Measurements from ENCODE around the gene DNAI1.
A peak's percentile ranks its signal among the peaks of the same experiment; 100 is the strongest.

Gene DNAI1

DNA sequence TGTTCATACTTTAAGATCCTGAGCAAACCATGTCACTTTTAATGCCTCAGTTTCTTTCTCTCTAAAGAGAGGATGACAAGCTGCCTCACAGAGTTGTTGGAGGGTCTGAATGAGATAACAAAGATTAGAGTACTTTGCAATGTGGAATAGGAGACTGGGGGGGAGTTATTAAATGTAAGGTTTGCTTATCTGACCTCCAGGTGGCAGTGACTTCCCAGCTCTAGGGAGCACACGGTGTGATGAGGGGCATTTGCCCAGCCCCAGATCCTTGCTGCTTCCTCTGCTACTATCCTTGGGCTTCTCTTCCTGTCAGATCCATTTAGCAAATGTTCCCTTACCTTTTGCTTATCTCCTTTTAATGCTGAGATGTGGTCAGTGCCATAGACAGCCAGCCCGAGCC is 33.4 kb downstream of the DNAI1 start:
- no peak for DNase-seq

DNA sequence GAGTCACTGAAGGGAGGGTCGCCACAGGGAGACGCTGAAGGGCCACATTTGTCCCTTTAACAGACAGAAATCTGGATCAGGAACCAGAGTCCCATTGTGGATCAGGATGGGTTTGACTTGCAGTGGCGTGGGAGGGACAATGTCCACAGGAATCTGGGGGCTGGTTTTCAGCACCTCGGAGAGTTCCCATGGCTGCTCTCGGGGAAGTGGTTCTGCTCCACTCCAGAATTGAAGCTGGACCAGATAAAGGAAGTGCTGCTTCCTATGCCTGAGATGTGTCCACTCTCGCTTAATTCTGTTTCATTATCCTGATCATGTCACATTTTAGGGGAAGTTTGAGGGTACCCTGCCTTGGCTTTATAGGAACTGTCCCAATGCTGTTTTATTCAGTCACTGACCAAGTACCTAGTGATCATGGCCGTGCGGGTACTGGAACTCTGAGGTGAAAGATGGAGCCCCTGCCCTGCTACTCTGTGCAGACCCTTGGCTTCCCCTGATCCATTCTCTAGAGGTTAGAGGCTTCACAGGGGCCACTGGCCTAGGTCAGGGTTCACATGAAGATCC is 35.4 kb downstream of the DNAI1 start:
- no peak for DNase-seq

DNA sequence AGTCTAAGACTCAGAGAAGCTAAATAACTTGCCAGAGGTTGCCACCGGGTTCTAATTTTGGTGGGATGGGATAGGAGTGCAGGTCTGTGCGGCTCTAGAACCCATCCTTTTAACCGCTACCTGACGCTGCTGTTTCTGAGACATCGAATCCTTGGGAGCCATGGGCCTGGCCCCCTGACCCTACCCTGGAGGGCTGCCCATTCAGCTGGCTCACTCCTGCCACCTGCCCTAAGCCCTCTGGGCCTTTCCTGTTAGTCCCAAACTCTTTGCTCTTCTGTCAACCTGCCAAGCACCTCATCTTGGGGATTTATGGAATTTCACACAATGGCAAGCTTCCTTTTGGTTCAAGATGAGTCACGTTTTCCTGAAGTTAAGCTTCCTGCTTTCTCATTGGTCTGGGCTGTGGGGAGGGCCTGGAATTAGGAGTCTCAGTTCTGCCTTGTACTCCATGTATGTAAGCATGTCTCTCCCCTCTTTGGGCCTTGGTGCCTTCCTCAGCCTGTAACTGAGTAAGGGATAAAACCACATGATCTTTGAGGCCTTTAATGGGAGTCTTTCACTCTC is 37.6 kb downstream of the DNAI1 start:
- no peak for DNase-seq

DNA sequence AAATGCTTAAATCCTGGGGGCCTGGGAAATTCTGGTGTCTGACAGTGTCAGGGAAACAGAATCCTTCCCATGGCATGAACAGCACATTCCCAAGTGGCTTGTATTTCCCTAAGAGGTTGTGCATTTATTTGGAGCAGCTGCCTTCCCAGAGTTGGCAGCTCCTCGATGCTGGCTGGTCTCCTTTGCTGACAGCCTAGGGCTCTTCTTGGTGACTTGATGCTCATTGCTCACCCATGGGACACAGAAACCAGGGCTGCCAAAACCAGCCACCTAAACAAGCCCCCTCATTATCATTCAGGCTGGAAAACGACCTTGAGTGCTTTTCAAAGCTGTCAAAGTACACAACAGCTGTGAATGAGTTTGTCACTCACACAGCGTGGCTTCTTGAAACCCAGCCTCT is 39.9 kb downstream of the DNAI1 start:
- DNase-seq, result no peak

DNA sequence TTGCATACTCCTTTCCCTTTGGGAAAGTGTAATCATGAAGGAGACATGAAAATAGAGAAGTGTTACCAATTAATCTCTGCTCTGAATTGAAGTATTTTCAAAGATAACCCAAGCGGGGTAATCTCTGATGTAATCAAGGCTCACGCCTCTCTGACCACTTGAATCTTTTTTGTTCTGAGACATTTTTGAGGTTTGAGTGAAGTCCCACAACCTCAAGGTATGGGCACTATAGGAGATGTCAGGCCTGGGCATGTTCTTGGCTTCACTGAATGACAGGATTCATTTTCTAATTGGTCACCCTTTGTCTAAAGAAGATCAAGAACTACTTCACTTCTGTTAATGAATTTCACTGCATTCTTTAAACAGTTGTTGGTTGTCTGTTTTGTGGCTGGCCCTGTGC is 40.5 kb downstream of the DNAI1 start:
- no peak for DNase-seq

DNA sequence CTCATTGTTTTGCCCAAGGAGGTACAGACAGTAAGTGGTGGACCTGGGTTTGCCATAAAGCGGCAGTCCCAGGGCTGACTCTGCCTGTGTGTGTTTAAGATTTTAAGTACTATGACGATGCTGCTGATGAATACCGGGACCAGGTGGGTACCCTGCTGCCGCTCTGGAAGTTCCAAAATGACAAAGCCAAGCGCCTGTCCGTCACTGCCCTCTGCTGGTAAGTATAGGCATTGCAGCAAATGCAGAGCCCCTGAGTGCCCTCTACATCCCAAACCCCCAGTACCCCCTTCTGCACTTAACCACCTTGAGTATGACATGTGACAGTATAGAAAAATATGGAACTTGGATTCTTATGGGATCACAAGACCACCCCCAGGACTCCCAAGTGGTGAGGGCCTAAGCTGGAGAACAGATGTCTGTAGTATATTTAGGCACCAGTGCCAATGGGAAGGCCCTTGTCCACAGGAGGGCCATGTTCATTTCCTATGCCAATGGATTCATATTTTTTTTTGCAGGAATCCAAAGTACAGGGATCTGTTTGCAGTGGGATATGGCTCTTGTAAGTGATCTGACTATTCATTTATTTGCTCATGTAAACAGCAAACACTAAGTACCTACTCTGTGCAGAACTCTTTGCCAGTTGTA is 42.1 kb downstream of the DNAI1 start:
- peak; percentile 28 to 44 for DNase-seq

DNA sequence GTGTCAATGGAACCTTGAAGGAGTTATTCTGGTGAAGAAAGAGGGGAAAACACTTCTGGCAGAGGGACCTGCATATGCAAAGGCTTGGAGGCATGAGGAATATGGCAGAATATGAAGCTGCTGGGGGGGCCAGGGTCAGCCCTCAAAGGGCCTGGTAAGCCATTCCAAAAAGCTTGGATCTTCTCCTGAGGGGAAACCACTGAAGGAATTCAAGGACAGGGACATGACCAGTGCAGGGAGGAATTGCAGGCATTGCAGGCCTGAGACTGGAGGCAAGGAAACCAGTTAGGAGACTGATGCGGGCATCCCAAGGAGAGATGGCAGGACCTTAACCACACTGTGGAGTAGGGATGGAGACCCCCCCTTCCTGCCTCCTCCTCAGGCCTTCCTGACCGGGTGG is 42.8 kb downstream of the DNAI1 start:
- DNase-seq, result no peak

DNA sequence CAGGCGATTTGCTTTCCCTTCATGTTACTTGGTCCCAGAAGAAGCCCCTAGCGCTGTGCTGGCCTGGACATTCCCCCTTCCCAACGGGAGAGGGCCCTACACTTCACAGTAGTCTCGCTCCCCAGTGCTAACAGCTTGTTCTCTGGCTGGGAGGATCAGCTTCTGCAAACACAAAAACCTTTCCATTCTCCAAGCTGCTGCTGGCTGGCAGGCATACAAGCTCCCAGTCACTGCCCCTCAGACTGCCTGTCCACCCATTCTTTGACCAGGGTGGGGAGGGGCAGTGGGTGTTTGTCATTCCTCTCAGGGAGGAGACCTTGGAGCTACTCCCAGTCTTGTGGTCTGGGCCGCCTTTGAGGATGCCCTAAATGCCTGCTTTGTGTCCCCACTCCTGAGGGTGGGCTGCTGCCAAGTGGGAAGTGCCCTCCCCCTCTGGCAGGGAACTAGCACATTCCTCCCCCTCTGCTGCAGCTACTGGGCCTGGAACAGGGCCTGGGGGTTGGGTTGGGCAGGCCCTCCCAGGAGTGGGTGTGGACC is 43.4 kb downstream of the DNAI1 start:
- no peak for DNase-seq

DNA sequence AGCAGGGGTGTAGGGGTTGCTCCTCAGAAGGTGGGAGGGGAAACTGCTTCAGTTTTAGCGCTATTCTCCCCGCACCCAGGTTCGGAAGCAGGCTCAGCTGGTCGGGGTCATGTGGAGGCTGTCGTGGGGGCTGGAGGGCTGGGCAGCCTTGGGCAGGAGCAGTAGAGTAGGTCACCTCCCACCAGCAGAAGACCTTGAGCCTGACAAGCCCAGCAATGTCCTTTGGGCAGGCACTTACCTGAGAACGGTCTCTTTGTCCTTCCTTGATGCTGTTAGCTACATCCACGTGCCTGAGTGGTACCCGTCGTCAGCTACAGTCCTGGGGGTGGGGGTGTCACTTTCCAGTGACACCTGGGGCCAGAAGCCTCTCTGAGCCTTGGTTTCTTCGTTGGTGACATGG is 43.9 kb downstream of the DNAI1 start:
- DNase-seq, result no peak

DNA sequence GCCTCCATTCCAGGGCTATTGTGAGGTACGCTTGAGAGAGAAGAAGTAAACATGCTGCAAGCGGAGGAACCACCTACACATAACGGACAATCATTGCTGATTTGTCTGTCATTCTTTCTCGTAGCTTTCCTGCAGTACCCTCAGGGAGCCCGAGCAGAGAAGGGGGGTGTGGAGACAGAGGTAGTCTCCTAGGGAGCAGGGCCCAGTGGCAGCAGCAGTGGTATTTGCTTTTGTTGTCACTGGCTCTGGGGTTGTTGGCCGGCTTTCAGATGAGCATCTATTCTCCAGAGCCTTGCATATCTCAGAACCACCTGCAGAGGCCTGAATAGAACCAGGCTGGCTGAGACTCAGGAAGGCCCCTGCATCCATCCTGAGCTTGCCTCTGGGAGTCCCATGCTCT is 44.3 kb downstream of the DNAI1 start:
- DNase-seq, result no peak

DNA sequence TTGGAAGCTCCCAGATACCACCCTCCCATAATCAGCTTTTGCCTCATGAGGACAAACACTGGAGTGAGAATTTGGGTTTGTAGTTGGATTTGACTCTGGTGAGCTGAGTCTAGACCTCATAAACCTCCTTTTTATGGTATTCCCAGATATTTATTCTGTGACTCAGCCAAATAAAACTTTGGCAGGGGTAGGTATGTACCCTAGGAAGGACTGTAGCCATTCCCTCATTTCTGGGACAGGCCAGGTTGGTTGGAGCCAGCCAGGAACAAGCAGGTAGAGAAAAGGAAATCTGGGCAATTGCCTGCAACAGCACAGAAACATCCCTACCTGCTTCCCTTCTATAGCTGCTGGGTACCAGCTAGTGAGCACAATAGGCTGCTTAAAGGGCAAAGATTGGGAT is 44.8 kb downstream of the DNAI1 start:
- no peak for DNase-seq

DNA sequence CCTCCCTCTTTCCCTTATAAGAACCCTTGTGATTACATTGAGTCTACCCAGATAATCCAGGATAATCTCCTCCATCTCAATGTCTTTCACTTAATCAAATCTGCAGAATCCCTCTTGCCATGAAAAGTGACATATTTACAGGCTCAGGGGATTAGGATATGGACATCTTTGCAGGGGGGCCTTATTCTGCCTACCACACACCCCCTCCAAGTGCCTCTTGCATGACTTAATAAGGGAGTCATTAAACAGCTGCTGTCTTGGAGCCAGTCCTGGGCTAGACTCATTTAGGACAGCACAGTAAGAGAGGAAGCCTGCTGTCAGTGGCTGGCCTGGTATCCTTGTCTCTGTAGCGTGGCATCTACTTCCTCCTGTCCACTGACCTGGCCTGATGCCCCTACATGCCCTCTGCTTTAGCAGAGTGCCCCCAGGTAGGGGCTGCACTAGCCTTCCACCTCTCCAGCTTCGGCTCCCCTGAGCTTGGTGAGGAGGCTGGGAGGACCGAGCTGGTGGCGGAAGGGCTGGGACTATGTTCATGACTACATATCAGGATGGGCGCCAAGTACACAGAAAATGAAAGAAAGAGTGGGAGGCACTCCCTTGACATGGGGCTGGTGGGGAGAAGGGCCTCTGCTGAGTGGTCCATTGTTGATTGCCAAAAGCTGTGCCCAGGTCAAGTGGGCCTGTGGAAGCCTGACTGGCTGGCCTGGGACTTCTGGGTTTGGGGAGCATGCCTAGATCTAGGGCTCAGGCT is 46.9 kb downstream of the DNAI1 start:
- DNase-seq, result no peak

DNA sequence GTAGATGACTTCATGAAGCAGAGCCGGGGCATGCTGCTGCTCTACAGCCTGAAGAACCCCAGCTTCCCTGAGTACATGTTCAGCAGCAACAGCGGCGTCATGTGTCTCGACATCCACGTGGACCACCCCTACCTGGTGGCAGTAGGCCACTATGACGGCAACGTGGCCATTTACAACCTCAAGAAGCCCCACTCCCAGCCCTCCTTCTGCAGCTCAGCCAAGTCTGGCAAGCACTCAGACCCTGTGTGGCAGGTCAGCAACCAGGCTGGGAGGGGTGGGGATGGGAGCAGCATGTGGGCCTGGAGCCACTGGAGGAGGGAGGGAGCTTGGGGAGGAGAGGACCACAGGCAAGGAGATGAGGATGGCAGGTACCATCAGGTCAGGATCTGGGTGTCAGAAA is 48.0 kb downstream of the DNAI1 start:
- no peak for DNase-seq

DNA sequence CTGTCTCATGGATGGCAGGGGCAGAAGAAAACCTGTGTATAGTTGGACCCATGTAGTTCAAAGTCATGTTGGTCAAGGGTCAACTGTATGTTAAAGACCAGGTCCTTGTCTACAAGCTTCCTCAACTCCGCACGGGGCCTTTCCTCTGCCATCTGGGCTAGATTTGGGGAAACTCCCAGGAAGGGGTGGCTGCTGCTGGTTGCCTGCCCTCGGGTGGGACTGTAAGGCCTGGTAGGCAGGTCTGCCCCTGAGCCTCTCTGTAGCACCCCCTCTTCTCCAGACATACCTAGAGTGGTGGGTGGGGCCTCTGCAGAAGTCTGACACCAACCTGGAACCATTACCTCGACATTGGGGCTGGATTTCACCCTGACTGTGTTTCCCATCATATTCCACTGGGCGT is 49.0 kb downstream of the DNAI1 start:
- DNase-seq, result no peak

DNA sequence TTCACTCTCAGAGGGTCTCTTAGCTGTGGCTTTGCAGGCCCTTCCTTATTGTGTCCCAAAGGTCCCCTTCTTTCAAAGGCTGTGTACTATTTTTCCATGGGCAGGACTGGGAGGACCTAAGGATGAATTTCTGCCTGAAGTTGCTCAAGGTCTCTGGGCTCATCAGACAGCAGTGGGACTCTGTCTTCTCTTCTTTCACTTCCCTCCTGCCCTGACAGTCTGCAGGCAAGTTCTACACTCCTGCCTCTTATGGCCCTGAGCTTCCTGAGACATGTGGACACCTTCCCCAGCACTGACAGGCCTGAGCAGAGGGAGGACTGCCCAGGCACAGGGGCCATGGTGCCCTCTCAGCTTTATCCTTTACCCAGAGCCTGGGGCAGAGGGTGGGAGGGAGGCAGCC is 49.4 kb downstream of the DNAI1 start:
- no peak for DNase-seq

DNA sequence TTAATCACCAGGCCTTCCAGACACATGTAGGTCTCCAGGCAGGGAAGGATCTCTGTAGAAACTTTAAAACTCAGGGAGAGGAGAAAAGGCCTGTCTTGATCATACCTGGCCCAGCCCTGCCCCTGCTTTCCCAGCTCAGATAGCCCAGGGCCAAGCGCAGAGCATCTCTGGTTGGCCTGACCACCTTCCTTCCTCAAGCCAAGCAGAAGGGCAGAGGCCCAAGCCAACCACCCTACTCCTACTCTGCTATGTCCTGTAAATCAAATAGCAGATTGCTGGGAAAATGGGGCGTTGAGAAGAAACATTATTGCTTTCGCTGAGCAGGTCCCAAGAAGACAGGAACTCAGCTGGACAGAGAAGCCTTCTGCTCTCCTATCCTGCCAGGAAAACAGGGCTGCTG is 49.9 kb downstream of the DNAI1 start:
- no peak for DNase-seq

DNA sequence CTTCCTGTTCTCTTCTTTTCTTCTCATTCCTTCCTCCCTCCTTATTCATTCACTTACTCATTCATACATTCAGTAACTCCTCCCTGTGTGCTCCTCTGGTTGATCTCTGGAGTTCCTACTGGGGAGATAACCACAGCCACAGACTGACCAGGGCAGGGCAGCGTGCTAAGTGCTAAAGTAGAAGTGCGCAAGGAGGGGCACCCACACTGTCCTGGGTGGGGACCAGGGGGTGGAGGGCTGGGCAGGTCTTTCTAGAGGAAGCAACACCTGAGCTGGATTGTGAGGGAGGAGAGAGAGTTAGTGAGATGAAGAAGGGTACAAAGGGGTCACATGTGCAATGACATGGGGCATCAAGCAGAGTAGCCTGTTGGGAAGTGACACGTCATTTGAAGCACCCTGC is 50.3 kb downstream of the DNAI1 start:
- DNase-seq, result no peak

DNA sequence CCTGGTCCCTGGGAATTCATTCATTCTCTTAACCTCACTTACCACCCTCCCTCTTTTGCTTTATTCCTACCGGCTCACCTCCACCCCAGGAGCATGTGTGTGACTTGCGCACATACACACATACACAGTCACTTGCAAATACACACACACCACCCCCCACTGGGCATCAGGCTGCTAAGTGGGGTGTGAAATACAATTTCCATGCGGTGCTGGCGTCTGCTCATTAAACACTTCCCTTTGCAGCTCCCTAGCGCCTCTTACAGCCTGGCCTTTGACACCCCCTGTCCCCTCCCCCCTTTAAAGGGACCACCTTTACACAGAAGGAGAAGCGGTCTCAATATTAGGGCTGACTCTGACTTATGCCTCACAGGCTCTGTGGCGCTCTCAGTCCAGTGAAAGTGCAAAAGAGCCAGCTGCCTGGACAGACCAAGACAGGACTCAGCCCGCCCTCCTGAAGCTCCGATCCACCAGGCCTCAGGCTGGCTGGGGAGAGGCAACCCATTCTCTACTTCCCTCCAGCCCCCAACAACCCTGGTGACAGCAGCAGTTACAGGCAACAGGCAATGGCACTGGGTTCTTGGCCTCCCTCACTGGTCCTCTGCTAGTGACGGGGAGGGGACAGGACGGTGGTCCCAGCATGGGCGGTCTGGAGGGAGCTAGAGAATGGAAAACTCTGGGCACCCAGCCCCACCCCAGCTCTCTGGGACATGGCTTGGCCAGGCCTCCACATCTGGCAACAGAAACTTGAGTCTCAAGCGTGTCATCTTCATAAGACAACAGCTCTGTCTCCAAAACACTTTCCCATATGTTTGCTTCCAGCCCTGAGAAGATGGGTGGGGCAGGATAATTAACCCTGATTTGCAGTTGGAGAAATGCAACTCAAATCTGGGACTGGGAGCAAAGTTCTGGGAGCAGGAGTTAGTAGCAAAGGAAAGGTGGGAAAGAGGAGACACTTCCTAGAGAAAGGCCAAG is 52.2 kb downstream of the DNAI1 start:
- DNase-seq, result no peak

DNA sequence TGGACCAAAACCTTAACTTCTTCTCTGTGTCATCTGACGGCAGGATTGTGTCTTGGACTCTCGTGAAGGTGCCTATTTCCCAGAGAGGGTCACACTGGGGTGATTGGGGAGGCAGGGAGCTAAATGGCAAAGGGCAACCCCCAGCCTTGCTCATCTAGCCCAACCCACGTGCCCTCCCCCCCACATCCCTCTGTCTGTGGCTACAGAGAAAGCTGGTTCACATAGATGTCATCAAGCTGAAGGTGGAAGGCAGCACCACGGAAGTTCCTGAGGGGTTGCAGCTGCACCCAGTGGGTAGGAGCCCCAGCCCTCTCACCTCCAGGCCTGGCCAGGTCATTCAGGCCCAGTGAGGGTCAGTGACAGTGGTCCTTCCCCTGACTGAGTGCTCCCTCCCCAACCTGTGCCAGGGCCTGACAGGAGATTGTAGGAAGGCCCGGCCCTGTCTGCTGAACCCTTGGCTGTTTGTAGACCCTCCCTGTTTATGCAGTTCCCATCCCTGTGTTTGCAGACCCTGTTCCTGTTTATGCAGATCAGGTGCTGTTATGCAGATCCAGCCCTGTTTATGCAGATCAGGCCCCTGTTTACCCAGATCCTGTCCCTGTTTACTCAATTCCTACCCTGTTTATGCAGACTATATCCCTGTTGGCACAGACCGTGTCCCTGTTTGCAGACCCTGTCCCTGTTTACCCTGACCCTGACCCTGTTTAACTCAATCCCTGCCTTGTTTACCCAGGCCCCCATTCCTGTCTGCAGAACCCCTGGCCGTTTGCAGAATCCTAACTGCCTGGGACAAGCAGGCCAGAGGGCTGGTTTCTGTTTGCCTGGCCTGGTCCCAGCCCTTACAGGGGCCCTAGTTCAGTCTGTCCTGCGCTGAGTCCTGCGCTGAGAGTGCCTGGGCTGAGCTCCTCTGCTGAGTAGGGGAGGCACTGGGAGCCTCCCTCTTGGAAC is 53.8 kb downstream of the DNAI1 start:
- DNase-seq, result no peak

DNA sequence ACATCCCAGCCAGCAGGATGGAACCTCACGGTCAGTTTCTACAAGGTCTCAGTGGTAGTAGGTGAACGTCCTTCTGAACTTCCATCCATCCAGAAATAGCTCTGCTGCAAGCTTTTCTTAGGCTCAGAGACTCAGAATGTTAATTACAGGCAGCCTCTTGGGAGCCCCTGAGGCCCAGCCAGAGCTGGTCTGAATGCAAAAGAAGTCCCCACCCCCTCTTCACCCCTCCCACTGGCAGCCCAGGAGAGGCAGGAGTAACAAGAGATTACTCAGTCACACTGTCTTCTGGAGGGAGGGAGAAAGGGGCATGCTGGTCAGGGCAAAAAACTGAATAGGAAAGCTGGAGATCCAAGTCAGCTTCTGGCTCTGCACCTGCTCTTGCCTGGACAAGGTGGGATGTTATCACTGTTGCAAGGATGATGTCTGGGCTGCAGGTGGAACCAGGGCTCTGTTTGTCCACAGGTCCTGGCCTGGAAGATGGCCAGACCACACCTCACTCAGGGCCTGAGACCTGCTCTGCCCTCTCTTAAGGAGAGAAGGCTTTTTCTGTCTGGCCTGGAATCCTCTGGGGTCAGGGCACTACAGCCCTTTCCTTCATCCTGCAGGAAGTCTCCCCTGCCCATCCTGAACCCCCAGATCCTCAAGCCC is 55.1 kb downstream of the DNAI1 start:
- no peak for DNase-seq

DNA sequence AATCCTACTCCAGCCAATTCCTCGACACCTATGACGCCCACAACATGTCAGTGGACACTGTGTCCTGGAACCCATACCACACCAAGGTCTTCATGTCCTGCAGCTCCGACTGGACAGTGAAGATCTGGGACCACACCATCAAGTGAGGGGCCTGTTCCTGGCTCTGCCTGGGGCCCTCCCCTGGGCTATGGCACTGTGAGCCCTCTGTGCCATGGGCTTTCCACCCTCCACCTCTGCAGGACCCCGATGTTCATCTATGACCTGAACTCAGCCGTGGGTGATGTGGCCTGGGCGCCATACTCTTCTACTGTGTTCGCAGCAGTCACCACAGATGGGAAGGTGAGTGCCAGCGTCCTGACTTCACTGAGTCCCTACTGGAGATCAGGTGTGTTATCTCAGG is 55.8 kb downstream of the DNAI1 start:
- no peak for DNase-seq
